GM18499 (cell line): Measurements from ENCODE around the gene CTNNA3.

Experiments
- ATAC-seq: cut with Tn5 transposase; IDR thresholded peaks from one replicate; pipeline ENCODE4 v1.9.1; 2021; ENCODE audit warnings: moderate number of reproducible peaks; ENCODE audit not compliant: insufficient read depth, unreplicated experiment

CTNNA3 gene

DNA sequence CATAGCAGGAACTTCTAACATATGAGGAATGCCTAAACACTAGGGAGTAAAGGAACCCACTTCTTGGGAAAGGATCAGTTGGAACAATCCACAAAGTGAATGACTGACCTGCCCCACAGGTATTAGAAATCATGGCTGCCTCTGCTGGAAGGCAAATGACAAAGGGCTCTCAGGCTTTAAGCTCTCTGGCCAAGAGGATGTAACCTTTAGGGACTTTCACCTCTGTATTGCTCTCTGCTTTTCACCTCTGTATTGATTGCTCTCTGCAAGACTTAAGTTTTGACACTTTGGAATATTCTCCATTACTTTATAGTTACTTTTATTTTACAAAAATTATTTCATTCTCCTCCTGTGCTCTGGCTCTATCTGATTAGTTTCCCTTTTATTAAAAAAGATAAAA, 522.2 kb downstream of the CTNNA3 start:
- no peak for ATAC-seq

DNA sequence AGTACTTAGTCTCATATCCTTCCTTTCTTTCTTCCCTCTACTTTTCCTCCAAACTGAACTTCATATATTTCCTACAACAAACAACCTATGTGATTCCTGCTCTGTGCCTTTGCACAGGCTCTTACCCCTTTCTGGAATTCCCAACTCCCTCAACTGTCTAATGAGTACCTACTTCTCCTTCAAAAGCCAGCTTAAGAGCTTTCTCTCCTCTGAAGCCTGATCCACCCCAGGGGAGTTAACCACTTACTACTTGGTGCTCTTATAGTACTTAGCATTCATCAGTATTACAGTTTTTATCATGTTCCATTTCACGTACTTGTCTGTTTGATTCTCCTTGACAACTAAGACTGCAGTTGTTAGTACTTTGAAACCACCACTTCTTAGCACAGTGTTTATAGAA, 524.0 kb downstream of the CTNNA3 start:
- ATAC-seq, result no peak

DNA sequence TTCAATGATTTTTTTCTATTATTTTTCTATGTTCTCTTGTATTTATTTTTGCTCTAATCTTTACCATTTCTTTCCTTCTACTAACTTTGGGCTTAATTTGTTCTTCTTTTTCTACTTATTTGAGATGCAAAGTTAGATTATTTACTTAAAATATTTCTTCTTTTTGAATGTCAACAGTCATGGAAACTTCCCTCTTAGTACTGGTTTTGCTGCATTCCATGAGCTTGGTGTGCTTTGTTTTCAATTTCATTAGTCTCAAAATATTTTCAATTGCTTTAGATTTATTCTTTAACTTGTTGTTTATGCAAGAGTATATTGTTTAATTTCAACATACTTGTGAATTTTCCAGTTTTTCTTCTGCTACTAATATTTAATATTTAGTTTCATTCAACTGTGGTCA, 539.8 kb downstream of the CTNNA3 start:
- ATAC-seq, result no peak

DNA sequence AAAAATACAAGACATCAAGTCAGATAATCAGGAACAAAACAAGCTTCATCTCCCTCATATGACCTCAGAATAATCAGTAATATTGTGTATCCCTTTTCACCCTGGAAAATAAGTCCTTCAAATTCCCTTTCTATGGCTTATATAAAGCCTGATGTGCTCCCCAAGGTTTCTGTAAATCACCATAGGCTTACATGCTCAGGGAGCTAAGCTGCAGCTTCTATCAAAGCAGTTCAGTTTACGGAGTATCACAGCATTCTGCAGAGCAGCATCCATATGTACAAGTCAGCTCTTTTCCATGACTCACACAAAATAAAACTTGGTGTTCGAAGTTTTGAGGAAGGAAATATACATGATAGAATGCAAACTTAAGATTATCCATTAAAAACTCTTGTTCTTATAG, 544.5 kb downstream of the CTNNA3 start:
- no peak for ATAC-seq

DNA sequence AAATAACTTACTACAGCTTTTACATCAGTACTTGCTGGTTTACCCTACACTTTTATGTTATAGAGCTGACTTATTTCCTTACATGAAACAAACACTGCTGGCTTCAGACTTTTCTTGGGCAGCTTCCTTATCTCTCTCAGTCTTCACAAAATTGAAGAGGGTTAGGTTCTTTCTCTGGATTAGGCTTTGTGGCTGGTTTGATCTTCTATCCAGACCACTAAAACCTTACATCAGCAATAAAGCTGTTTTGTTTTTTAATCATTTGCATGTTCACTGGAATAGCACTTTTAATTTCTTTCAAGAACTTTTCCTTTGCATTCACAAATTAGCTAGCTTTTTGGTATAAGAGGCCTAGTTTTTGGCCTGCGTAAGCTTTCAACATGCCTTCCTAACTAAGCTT, 551.5 kb downstream of the CTNNA3 start:
- no peak for ATAC-seq

DNA sequence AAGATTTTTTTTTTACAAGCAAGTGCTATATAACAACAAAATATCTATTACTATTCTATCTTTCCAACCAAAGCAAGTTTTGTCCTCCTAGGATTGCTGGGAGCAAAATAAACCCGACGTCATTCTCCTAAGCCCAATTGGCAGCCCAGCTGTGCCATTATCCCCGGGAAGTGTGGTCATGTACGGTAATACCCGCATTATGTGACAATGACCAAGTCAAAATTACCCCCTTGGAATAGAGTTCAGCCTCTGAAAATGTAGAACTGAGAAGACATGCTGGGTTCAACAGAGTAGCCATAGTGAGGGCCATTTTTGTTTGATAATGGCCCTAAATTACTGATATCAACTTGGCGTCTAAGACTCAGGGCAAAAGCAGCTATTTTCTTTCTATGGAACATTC, 554.7 kb downstream of the CTNNA3 start:
- ATAC-seq, result no peak

DNA sequence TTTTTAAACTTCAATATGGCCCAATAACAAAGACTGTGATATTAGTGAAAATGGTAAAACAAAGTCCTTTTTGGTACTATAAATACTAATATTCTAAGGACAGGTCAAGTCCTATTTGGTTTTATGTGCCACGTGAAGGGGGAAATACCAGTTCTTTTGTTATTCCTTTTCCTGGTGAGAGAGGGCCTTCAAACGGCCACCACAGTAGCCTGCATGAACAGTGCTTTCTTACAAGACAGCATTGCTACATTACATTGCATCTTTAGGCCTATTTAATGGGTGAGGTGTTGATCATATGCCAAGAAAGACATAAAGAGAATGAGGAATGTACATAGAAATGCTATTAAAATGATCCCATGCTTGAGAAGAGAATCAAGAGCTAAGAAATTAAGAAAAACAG, 555.4 kb downstream of the CTNNA3 start:
- ATAC-seq, result no peak

DNA sequence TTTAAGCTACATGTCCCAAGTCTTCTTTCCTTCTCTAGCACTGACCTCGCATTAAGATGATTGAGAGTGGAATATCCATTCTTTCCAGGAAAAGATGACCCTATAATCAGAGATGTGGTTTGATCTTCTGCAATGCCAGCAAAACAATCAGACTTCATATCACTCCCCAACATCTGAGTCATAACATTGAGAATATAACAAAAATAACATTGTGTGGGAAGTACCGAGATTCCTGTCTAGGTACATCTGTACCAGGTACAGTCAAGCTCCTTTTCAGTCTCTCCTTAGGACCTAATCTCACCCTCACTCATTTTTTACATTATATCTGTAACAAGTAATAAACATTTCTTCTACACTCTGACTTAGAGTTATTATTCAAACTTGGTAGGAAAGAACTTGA, 568.6 kb downstream of the CTNNA3 start:
- ATAC-seq, result no peak

DNA sequence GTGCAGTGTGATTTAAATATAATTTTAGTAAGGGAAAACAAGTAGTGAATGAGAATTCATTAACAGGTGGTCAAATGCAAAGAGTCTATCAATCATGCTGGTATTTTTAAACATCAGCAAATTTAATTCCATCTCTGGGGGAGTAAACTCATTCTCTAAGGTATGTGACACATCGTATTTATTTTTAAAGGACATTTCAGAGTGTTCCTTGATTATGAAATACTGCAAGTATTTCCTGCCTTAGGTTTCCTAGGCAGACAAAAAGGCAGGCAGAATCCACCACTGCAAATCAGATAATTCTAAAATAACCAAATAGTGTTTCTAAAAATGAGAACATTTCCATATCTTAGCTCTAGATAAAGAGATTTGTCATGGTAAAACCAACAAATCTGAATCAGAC, 576.3 kb downstream of the CTNNA3 start:
- no peak for ATAC-seq

DNA sequence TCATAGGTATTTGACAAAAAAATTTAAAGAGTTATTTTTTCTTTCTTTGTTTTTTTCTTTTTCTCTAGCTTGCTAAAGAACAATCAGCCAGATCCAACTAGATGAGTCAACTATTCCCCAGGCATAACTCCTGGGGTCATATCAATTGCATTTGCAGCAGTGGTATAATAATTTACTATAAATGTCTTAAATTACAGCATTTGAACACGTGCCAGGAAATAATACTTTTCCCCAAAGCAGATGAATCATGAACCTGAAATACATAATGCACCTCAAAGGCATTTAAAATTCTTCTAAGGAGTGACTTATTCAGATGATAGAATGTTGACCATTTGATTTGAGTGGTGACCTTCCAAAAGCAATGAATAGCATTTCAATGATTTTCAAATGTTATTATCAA, 580.0 kb downstream of the CTNNA3 start:
- ATAC-seq, result no peak

DNA sequence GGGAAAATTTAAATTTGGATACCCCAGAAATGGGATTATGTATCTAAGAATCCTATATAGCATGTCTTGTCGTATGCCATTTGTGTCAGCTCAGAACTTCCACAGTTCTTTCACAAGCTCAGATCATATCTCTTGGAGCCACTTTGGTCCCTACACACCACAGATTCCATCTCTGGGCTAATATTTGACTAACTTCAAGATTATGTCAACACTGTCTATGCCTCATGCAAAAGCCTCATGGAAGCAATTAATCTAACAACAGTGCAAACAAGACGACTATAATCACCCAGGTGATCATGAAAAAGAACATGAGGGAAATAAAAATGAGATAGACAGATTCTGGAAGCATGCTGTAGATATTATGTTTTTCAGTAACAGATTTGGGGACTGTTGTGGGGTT, 581.0 kb downstream of the CTNNA3 start:
- ATAC-seq, result no peak

DNA sequence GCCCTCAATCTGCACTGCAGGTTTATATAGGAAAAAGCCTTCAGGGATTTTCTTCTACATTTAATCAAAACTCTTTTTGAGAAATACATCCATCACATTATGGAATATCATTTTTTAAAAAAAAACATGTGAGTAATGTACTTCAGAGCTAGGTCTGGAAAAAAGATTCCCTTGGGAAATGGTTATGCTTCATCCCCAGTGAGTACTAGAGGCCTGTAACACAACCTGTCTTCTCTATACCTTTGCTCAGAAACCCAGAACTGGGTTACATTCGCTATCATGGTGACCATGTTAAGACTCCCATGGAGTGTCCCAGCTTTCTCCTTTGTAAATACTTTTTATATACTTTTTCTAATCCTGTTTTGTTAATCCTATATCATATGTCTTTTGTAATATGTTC, 583.2 kb downstream of the CTNNA3 start:
- ATAC-seq, result no peak

DNA sequence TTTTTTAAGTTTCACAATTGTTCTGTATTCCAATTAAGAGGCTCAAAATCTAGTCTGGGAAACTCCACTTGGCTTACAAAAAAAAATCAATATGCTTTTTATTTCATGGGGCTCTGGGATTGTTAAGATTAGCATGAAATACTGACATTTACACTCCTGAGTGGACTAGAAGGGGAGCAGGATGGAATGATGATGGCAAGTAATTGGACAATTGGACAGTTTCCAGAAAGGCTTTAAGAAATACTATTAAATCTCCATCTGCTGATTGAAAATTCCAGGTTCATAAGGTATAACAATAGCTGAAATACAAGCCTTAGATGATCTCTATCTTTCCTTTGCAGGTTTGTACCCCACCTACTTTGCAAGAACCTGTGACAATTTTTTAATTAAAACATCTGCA, 585.7 kb downstream of the CTNNA3 start:
- ATAC-seq, result no peak

DNA sequence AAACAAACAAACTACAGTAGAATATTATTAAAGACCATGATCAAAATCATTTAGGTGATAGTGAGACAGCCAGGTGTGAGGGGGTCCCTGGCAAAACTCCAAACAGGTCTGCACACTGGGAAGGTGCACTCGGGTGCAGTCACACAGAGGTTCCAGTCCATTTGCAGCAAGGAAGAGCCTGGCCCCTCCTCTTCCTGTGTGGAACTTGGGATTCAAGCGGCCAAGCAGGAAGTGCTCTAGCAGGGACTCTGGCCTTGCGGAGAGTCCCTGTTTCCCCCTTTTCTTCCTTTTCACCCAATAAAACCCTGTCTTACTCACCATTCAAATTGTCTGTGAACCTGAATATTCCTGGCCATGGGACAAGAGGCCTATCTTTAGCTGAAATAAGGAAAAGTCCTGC, 588.3 kb downstream of the CTNNA3 start:
- no peak for ATAC-seq

DNA sequence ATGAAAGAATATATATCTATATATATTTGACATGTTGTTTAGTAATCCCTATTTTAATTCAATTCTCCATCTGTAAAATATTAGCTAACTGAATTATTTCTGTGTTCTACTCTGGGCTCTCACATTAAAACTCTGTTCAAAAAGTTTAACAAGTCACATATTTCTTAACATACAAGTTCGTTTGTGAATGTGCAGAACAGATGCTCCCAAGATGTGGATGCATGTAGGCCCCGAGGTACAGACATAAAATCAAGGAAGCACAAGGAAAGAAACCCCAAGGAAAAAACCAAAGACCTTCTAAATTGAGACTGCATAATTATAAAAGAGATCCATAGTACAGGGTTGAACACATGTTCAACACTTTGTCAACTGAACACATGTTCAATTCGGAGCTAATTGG, 595.0 kb downstream of the CTNNA3 start:
- ATAC-seq, result no peak

DNA sequence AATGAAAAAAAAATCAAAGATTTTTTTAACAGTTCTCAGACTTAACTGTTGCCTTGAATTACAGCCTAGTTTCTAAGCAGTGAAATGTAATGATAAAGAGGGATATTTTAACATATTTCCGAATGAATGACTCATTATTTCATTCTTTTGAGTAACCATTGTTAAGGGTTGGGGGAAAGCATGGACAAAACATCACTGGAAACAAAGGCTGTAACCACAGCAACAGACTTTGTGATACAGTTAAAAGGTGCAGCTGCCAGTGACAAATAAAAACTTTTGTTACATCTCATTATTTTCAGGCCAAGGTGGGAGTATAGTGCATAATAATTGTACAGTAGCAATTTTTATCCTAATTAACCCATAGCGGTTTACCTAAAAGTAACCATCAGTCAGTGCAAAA, 597.5 kb downstream of the CTNNA3 start:
- no peak for ATAC-seq

DNA sequence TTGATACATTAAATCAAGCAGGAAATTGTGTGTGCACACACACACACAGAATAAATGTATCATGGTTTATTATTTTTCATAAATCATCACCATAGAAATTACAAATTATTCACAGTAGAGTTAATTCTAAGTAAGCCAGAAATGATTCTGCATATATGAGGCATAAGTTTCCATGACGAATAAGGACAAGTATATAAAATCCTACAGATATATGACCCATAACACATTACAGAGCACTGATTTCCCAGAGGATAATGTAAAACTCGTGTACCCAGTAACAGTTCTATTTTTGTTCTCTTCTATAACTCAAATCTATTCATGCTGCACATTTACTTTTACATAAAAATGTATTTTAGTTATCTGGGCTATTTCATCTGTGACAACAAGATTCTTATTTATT, 600.5 kb downstream of the CTNNA3 start:
- ATAC-seq, result no peak

DNA sequence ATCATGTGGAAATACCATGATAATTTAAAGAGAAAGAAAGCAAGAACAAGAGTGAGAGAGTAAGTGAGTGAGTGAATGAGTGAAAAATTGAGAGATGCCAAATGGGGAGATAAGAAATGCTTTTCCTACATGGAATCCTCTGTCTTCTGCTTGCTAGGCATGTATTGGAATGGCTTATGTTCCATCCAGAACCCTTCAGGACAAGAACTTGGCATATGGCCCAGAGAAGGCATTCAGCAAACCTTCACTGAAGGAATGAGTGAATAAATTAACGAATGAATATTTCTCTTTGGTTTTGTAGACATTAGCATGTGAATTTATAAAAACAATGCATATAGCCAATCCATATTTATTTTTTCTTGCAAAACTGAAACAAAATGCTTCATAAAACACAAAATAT, 608.0 kb downstream of the CTNNA3 start:
- ATAC-seq, result no peak

DNA sequence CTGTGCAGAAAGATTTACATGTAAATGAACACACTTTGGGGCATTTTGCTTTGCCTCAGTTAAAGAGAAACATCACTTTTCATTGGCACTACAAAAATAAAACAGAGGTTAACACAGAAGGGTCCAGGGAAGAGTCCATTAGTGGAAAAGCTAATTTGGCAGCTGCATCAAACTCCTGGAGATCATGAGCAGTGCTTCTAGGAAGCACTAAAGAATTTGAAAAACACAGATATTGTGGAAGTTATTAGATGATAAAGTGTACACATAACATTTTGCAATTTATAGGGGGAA, 608.9 kb downstream of the CTNNA3 start:
- no peak for ATAC-seq

DNA sequence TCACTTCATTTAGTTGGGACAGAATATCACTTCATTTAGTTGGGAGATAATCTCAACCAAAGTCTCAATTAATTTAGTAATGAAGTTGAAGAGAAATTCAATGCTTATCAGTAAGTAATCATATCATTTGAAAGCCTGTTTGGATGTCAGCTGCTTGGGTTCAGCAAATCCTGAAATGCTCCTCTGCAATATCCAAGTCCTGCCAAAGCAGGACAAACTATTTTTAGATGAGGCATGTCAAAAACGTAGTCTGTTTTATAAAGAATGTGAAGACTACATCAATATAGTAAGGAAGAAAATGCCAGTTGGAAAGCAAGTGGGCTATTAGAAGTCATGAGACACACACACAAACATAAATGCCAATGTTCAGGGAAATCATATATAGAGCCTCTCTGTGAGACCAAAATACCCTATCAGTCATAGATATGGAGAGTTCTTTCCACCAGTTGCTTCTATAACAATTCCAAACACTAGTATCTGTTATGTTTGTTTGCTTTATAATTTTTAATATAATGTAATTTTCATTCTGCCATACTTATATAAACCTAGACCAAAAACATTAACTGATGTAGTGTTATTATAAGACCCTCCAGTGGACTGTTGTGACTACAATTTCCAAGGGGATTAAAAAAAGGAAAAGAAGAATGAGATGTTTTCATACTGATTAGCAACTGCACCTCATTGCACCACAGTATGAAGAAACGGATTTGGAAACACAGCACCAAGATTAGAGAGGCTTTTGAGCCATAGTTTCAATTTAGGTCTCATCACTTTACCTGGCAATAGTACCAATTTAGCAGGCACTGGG, 609.5 kb downstream of the CTNNA3 start:
- ATAC-seq, result no peak

DNA sequence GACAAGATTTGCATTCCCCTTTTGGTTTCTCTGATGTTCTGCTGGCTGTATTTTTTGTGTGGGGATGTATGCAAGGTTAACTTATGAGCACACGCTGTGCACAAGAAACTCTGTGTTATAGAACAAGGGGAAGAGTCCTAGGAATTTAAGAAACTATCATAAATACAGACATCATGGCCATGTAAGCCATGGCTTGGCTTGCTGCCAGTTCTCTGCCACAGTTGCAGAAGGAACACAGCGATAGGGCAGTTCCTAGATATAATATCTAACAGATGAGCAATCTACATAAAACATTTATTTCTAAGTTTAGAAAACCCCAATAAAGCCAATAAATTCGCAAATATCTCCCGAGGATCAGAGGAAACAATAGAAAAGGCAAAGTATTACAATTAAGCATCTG, 616.9 kb downstream of the CTNNA3 start:
- ATAC-seq, result no peak

DNA sequence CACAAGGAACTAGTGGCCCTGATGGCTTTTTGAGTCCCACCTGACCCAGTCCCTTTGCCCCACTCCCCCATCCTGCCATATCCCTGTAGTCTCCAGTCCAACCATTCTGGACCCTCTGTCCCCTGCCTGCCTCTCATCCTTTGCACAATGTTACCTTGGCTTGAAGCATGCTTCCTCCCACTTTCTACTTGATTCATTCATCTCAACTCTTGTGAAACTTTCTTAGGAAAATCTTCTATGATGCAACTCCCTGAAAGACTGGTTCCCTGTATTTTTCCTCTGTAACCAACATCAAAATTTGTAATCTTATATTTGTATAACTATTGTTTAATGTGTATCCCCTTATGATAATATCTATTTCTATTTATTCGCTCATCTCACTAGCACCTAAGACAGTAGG, 618.6 kb downstream of the CTNNA3 start:
- ATAC-seq, result no peak

DNA sequence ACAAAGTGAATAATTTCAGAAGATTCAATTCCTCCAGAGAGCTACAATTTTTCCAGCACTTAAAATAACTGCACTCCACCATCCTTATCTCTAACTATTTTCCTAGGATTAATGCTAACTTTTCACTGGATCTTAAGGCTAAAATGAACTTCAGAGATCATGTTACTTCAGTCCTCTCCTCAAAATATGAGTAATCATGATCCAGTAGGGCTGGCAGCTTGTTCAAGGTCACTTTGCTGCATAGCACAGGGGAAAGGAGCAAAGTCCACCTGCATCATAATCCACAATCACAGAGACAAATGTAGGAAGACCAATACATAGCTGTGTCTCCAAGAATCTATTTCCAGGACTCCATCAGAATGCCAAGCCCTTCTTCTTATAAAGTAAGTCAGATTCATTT, 619.9 kb downstream of the CTNNA3 start:
- no peak for ATAC-seq
